IMR-90 (cell line): ENCODE data around the gene L3MBTL4. TPM values are rescaled to one million over a fixed set of nuclear protein-coding genes. Genes with fewer than 3 reads are reported as not detected.

Experiments
- ATAC-seq: fragments of 200-7000 bp; cut with Tn5 transposase; 2 replicates; pipeline ENCODE4 v1.9.1; 2020; ENCODE audit warnings: low read depth, mild to moderate bottlenecking, moderate library complexity
- BruUV-seq: library from RNA; stranded (reverse); fragments of 400-500 nt; replicated peaks from 2 replicates; lab custom pipeline; 2021; lab: Mats Ljungman, UMichigan
- CTCF ChIA-PET: fragments of 300-600 bp; formaldehyde crosslinking; extraction: SDS; loops from one replicate; lab custom pipeline; 2021; ENCODE audit warnings: antibody characterized with exemption; lab: Yijun Ruan, JAX
- POLR2A ChIA-PET: fragments of 300-600 bp; sonication (Branson Sonifier 250); formaldehyde crosslinking; loops from one replicate; lab custom pipeline; 2022; ENCODE audit warnings: antibody characterized with exemption; ENCODE audit not compliant: unreplicated experiment; lab: Charles Lee
- DNase-seq: peaks from one replicate; pipeline ENCODE4 v3.0.0; 2013
- H2AFZ ChIP-seq: replicated peaks from 2 replicates; pipeline ENCODE3; 2013; ENCODE audit warnings: low read length, mild to moderate bottlenecking; ENCODE audit not compliant: poor library complexity
- H2AK5ac ChIP-seq: 2 replicates; pipeline ENCODE4 v1.6.1; 2013; ENCODE audit warnings: low read depth, low read length, inconsistent platforms
- H2AK9ac ChIP-seq: replicated peaks from 2 replicates; pipeline ENCODE3; 2013; ENCODE audit warnings: mild to moderate bottlenecking, low read depth, low read length, moderate library complexity; ENCODE audit not compliant: poor library complexity
- H2BK120ac ChIP-seq: 2 replicates; pipeline ENCODE4 v1.6.1; 2013; ENCODE audit warnings: low read depth, low read length, inconsistent platforms
- H2BK15ac ChIP-seq: 3 replicates; pipeline ENCODE4 v1.6.1; 2013; ENCODE audit warnings: low read depth, low read length, inconsistent platforms
- H2BK20ac ChIP-seq: 2 replicates; pipeline ENCODE4 v1.6.1; 2013; ENCODE audit warnings: low read depth, mild to moderate bottlenecking, inconsistent platforms, low read length, moderate library complexity
- H2BK5ac ChIP-seq: 2 replicates; pipeline ENCODE4 v1.6.1; 2013; ENCODE audit warnings: mild to moderate bottlenecking, low read depth, low read length, inconsistent platforms; ENCODE audit not compliant: poor library complexity, severe bottlenecking
- H3K14ac ChIP-seq: replicated peaks from 2 replicates; pipeline ENCODE4 v1.6.1; 2013; ENCODE audit warnings: low read depth, low read length, inconsistent platforms
- H3K18ac ChIP-seq: 2 replicates; pipeline ENCODE4 v1.6.1; 2013; ENCODE audit warnings: low read depth, low read length, control low read depth
- H3K23ac ChIP-seq: 2 replicates; pipeline ENCODE4 v1.6.1; 2013; ENCODE audit warnings: low read depth, low read length, inconsistent platforms
- H3K27ac ChIP-seq: 2 replicates; pipeline ENCODE4 v1.5.1; 2013; ENCODE audit warnings: mild to moderate bottlenecking, control low read depth, low read length; ENCODE audit not compliant: insufficient read depth
- H3K27me3 ChIP-seq: 2 replicates; pipeline ENCODE4 v1.6.1; 2013; ENCODE audit warnings: low read length; ENCODE audit not compliant: control insufficient read depth, insufficient read depth
- H3K36me3 ChIP-seq: 2 replicates; pipeline ENCODE4 v1.6.1; 2013; ENCODE audit warnings: low read length, mixed read lengths; ENCODE audit not compliant: control insufficient read depth, insufficient read depth
- H3K4ac ChIP-seq: 2 replicates; pipeline ENCODE4 v1.6.1; 2013; ENCODE audit warnings: low read depth, low read length, inconsistent platforms
- H3K4me1 ChIP-seq: 2 replicates; pipeline ENCODE4 v1.6.1; 2013; ENCODE audit warnings: low read length, mixed read lengths; ENCODE audit not compliant: control insufficient read depth, insufficient read depth
- H3K4me2 ChIP-seq: 2 replicates; pipeline ENCODE4 v1.6.1; 2013; ENCODE audit warnings: low read depth, mild to moderate bottlenecking, control low read depth, low read length, moderate library complexity
- H3K4me3 ChIP-seq: 2 replicates; pipeline ENCODE4 v1.5.1; 2013; ENCODE audit warnings: low read depth, mild to moderate bottlenecking, control low read depth, low read length, moderate library complexity; ENCODE audit not compliant: insufficient read depth
- H3K56ac ChIP-seq: 2 replicates; pipeline ENCODE4 v1.6.1; 2013; ENCODE audit warnings: low read length, inconsistent platforms; ENCODE audit not compliant: insufficient read depth; ENCODE audit errors: extremely low read depth
- H3K79me1 ChIP-seq, 2 experiments: 2 replicates each; pipeline ENCODE4 v1.6.1; 2013; ENCODE audit warnings: low read length in 2 of 2, inconsistent platforms in 1 of 2, low read depth in 1 of 2
- H3K9ac ChIP-seq: 2 replicates; pipeline ENCODE4 v1.6.1; 2013; ENCODE audit warnings: low read depth, low read length, control low read depth
- H3K9me1 ChIP-seq: 2 replicates; pipeline ENCODE4 v1.6.1; 2013; ENCODE audit warnings: low read length, inconsistent platforms; ENCODE audit not compliant: insufficient read depth
- H3K9me3 ChIP-seq: 2 replicates; pipeline ENCODE4 v1.6.1; 2013; ENCODE audit warnings: low read length; ENCODE audit not compliant: control insufficient read depth, insufficient read depth
- H4K20me1 ChIP-seq: 2 replicates; pipeline ENCODE4 v1.6.1; 2013; ENCODE audit warnings: low read length, inconsistent platforms; ENCODE audit not compliant: insufficient read depth
- H4K5ac ChIP-seq: 2 replicates; pipeline ENCODE4 v1.6.1; 2013; ENCODE audit warnings: mild to moderate bottlenecking, low read depth, low read length, control low read depth
- H4K8ac ChIP-seq, 2 experiments: 2 replicates each; pipeline ENCODE4 v1.6.1; 2013; ENCODE audit warnings: low read depth in 2 of 2, low read length in 2 of 2, control low read depth in 1 of 2, inconsistent platforms in 1 of 2
- H4K91ac ChIP-seq: 2 replicates; pipeline ENCODE4 v1.6.1; 2013; ENCODE audit warnings: low read depth, low read length, inconsistent platforms; ENCODE audit not compliant: insufficient read depth
- BHLHE40 ChIP-seq: fragments of 150-350 bp; IDR thresholded peaks from 2 replicates; pipeline ENCODE4 v1.6.1; 2016; ENCODE audit warnings: mild to moderate bottlenecking, low read depth, low read length
- CEBPB ChIP-seq: IDR thresholded peaks from 2 replicates; pipeline ENCODE4 v1.6.1; 2012; ENCODE audit warnings: low read depth, low read length, improper control_type of control experiment
- MAZ ChIP-seq: IDR thresholded peaks from 2 replicates; pipeline ENCODE4 v1.6.1; 2012; ENCODE audit warnings: low read depth, mild to moderate bottlenecking, low read length, improper control_type of control experiment, moderate library complexity, borderline replicate concordance
- RFX5 ChIP-seq: IDR thresholded peaks from 2 replicates; pipeline ENCODE4 v1.8.0; 2012; ENCODE audit warnings: low read depth, mild to moderate bottlenecking, low read length, moderate library complexity
- USF2 ChIP-seq: fragments of 150-350 bp; IDR thresholded peaks from 2 replicates; pipeline ENCODE4 v1.6.1; 2017; ENCODE audit warnings: mild to moderate bottlenecking, antibody characterized with exemption, low read length, low read depth
- WGBS, 2 experiments: methylation state at CpG; one replicate each; pipeline versions ENCODE4 v1.1.5 to v1.1.7; 2013; ENCODE audit warnings: missing lambda C conversion rate in 2 of 2; ENCODE audit not compliant: insufficient read length in 1 of 2; ENCODE audit errors: extremely low coverage in 2 of 2; 5-methylcytosine and 5-hydroxymethylcytosine counted together
- dilution Hi-C: fragments of 300-500 bp; cut with HindIII; formaldehyde crosslinking; loops from one replicate; pipeline ENCODE4 v1.14.3; 2018; ENCODE audit warnings: low sequenced_read_pairs; ENCODE audit not compliant: unreplicated experiment
- in situ Hi-C: fragments of 300-500 bp; cut with MboI; formaldehyde crosslinking; loops from 3 replicates; pipeline ENCODE4 v1.14.3; 2019; ENCODE audit warnings: low sequenced_read_pairs, inconsistent platforms, mixed read lengths
- intact Hi-C: fragments of 100-400 bp; cut with micrococcal nuclease; formaldehyde crosslinking; loops from 2 replicates; pipeline ENCODE4 v1.10.0; 2022
- polyA plus RNA-seq, 3 experiments: library from polyadenylated mRNA; depleted of rRNA; stranded (reverse); fragments of >200 nt; gene quantifications; 2 replicates each; pipeline ENCODE4 v1.2.3, GENCODE V29; 2012; ENCODE audit warnings: low replicate concordance in 1 of 3
- total RNA-seq: library from RNA; depleted of rRNA; stranded (reverse); fragments of >200 nt; gene quantifications from 2 replicates; pipeline ENCODE4 v1.2.3, GENCODE V29; 2012
- TF ChIP-seq, protein P1 (sequence below): conservative IDR thresholded peaks from 2 replicates; pipeline ENCODE4 v1.5.1; 2012; ENCODE audit warnings: mild to moderate bottlenecking, low read depth, low read length, improper control_type of control experiment
- TF ChIP-seq, protein P2 (sequence below): fragments of 150-350 bp; IDR thresholded peaks from 2 replicates; pipeline ENCODE4 v1.6.1; 2016; ENCODE audit warnings: low read depth, mild to moderate bottlenecking, low read length, moderate library complexity, borderline replicate concordance

The L3MBTL4 gene
- total and polyA plus RNA-seq, 2 of the 4 experiments (the other 2 are of a cell fraction), result under 0.01 to 0.02 TPM

GRCh38 chr18:6281874-6282273 is 132.8 kb downstream of the L3MBTL4 start:
- Histone ChIP-seq H2BK5ac (no peak overlapping the region), H4K8ac (no peak overlapping the region), H3K36me3 (no peaks in the 10 kb centered on the region), H2BK120ac (no peak overlapping the region), H4K91ac (no peak overlapping the region), H3K4me3 (no peak overlapping the region), H4K20me1 (no peaks in the 10 kb centered on the region), H3K23ac (no peak overlapping the region), H4K5ac (no peak overlapping the region), H2BK15ac (no peak overlapping the region), H3K14ac (no peak overlapping the region), H2BK20ac (no peak overlapping the region), H3K9me1 (no peaks in the 10 kb centered on the region), H2AK9ac (no peak overlapping the region), H3K79me1 (no peaks in the 10 kb centered on the region), H3K4me2 (no peak overlapping the region), H3K9ac (no peak overlapping the region), H2AFZ (no peak overlapping the region), H3K27me3 (no peaks in the 10 kb centered on the region; the same call in 1 of the 2 replicates), H3K4me1 (no peaks in the 10 kb centered on the region), H3K9me3 (no peaks in the 10 kb centered on the region), H3K4ac (no peak overlapping the region), H3K18ac (no peak overlapping the region), H3K27ac (no peak overlapping the region), H3K56ac (no peak overlapping the region), H2AK5ac (no peak overlapping the region)
- ATAC-seq, result no peak
- no TSS peak for BruUV-seq
- DNase-seq, result no peak
- intact Hi-C loops (no loop called here), in situ Hi-C loops (no loop called here), dilution Hi-C loops (no loop called here)
- WGBS, 2 experiments, result 40% methylated on average over 1 of the region's 4 CpGs; no CpG with 5 or more reads in 1 of the 2 experiments
- ChIA-PET POLR2A (no interaction called here), CTCF (no interaction called here)
- TF ChIP-seq CEBPB (no peak), RFX5 (no peak), BHLHE40 (no peak), MAZ (no peak), USF2 (no peak)
- TF ChIP-seq, protein P1, sequence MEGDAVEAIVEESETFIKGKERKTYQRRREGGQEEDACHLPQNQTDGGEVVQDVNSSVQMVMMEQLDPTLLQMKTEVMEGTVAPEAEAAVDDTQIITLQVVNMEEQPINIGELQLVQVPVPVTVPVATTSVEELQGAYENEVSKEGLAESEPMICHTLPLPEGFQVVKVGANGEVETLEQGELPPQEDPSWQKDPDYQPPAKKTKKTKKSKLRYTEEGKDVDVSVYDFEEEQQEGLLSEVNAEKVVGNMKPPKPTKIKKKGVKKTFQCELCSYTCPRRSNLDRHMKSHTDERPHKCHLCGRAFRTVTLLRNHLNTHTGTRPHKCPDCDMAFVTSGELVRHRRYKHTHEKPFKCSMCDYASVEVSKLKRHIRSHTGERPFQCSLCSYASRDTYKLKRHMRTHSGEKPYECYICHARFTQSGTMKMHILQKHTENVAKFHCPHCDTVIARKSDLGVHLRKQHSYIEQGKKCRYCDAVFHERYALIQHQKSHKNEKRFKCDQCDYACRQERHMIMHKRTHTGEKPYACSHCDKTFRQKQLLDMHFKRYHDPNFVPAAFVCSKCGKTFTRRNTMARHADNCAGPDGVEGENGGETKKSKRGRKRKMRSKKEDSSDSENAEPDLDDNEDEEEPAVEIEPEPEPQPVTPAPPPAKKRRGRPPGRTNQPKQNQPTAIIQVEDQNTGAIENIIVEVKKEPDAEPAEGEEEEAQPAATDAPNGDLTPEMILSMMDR, result no peak
- TF ChIP-seq, protein P2, sequence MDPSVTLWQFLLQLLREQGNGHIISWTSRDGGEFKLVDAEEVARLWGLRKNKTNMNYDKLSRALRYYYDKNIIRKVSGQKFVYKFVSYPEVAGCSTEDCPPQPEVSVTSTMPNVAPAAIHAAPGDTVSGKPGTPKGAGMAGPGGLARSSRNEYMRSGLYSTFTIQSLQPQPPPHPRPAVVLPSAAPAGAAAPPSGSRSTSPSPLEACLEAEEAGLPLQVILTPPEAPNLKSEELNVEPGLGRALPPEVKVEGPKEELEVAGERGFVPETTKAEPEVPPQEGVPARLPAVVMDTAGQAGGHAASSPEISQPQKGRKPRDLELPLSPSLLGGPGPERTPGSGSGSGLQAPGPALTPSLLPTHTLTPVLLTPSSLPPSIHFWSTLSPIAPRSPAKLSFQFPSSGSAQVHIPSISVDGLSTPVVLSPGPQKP, result no peak
